GM12878 (cell line): ENCODE measurements around the gene SRSF5. TPM values are rescaled to one million over a fixed set of nuclear protein-coding genes. Genes with fewer than 3 reads are reported as not detected.
A peak's percentile ranks its signal among the peaks of the same experiment; 100 is the strongest.
"Not testable (repeated sequence)": the region's sequence is repeated elsewhere in the genome, so short reads cannot be mapped to it uniquely, and the experiment has no call there.

Experiments
- ATAC-seq: fragments of 200-7000 bp; cut with Tn5 transposase; 3 replicates; pipeline ENCODE4 v1.9.1; 2020; ENCODE audit warnings: mild to moderate bottlenecking, moderate library complexity
- BruUV-seq: library from RNA; stranded (reverse); fragments of 400-500 nt; replicated peaks from 2 replicates; lab custom pipeline; 2021; lab: Mats Ljungman, UMichigan
- CTCF ChIA-PET: fragments of 300-600 bp; sonication (Branson Sonifier 250); formaldehyde crosslinking; extraction: SDS; loops from one replicate; lab custom pipeline; 2021; ENCODE audit warnings: inconsistent platforms; lab: Yijun Ruan, JAX
- POLR2A ChIA-PET: fragments of 350-600 bp; formaldehyde crosslinking; extraction: SDS; loops from one replicate; lab custom pipeline; 2021; ENCODE audit warnings: inconsistent platforms; lab: Charles Lee
- RAD21 ChIA-PET: fragments of 300-600 bp; sonication (Branson Sonifier 250); formaldehyde crosslinking; loops from one replicate; lab custom pipeline; 2023; ENCODE audit warnings: antibody characterized with exemption; ENCODE audit not compliant: unreplicated experiment; lab: Charles Lee
- SMC1A ChIA-PET: fragments of 300-600 bp; sonication (Branson Sonifier 250); formaldehyde crosslinking; loops from one replicate; lab custom pipeline; 2023; ENCODE audit not compliant: unreplicated experiment, uncharacterized antibody; lab: Charles Lee
- DNase-seq: peaks from one replicate; pipeline ENCODE4 v3.0.0-alpha.2; 2011; ENCODE audit warnings: low read depth, low spot score
- FAIRE-seq: peaks from 3 replicates; lab custom pipeline; 2011; peaks lifted over from hg19 to GRCh38; lab: Jason Lieb, UNC
- H2AFZ ChIP-seq: 2 replicates; pipeline ENCODE4 v1.6.0; 2011; ENCODE audit warnings: low read depth, low read length, control low read depth; ENCODE audit not compliant: control insufficient read depth
- H3K27ac ChIP-seq: 2 replicates; pipeline ENCODE4 v1.5.1; 2011; ENCODE audit warnings: control low read depth; ENCODE audit not compliant: control insufficient read depth, insufficient read depth
- H3K27me3 ChIP-seq, 2 experiments: replicated peaks in 1 of 2; 2 replicates each; pipeline versions ENCODE4 v1.6.0 to v1.6.1; 2011; ENCODE audit warnings: low read length in 1 of 2; ENCODE audit not compliant: control insufficient read depth in 2 of 2, insufficient read depth in 2 of 2
- H3K36me3 ChIP-seq, 2 experiments: 2 replicates each; pipeline ENCODE4 v1.5.1; 2011; ENCODE audit warnings: low read length in 1 of 2; ENCODE audit not compliant: control insufficient read depth in 2 of 2, insufficient read depth in 2 of 2
- H3K4me1 ChIP-seq: 2 replicates; pipeline ENCODE4 v1.6.1; 2011; ENCODE audit warnings: mild to moderate bottlenecking, low read length, moderate library complexity, mixed read lengths; ENCODE audit not compliant: control insufficient read depth, insufficient read depth
- H3K4me2 ChIP-seq: 2 replicates; pipeline ENCODE4 v1.6.0; 2011; ENCODE audit warnings: control low read depth; ENCODE audit not compliant: control insufficient read depth, insufficient read depth
- H3K4me3 ChIP-seq: fragments of 200-600 bp; sonication (generic); 2 replicates; pipeline ENCODE4 v1.5.1; 2016
- H3K79me2 ChIP-seq: 2 replicates; pipeline ENCODE4 v1.6.0; 2011; ENCODE audit warnings: low read length; ENCODE audit not compliant: control insufficient read depth, insufficient read depth
- H3K9ac ChIP-seq: 2 replicates; pipeline ENCODE4 v1.8.0; 2011; ENCODE audit warnings: low read length, control low read depth, mixed read lengths; ENCODE audit not compliant: control insufficient read depth, insufficient read depth
- H3K9me3 ChIP-seq: replicated peaks from 3 replicates; pipeline ENCODE4 v1.5.1; 2011; ENCODE audit warnings: mild to moderate bottlenecking, low read length; ENCODE audit not compliant: control insufficient read depth, insufficient read depth
- H4K20me1 ChIP-seq: 2 replicates; pipeline ENCODE4 v1.6.0; 2011; ENCODE audit not compliant: control insufficient read depth, insufficient read depth
- CBFB ChIP-seq: IDR thresholded peaks from 2 replicates; pipeline ENCODE4 v1.6.1; 2016; ENCODE audit warnings: antibody characterized with exemption, low read depth
- RFX5 ChIP-seq: IDR thresholded peaks from 2 replicates; pipeline ENCODE4 v1.6.1; 2011; ENCODE audit warnings: low read depth, low read length, improper control_type of control experiment
- WGBS: methylation state at CpG from one replicate; pipeline ENCODE4 v1.1.6; 2016; ENCODE audit warnings: low lambda C conversion rate; ENCODE audit not compliant: insufficient replicate concordance, insufficient coverage; ENCODE audit errors: missing lambda C conversion rate; 5-methylcytosine and 5-hydroxymethylcytosine counted together
- in situ Hi-C: fragments of 300-500 bp; cut with MboI; formaldehyde crosslinking; loops from 9 replicates; pipeline ENCODE4 v1.14.3; 2018; ENCODE audit warnings: mixed read lengths
- intact Hi-C: fragments of 100-400 bp; cut with micrococcal nuclease; formaldehyde crosslinking; loops from one replicate; pipeline ENCODE4 v1.14.2; 2022; ENCODE audit not compliant: unreplicated experiment
- polyA plus RNA-seq, 11 experiments: library from polyadenylated mRNA; depleted of rRNA in 4 of 11; unstranded in 6 of 11; stranded (reverse) in 5 of 11; fragments of >200 nt; fragmentation: Nextera tagmentation in 4 of 11; fragmentation: Illumina TruSeq in 1 of 11; extraction: Ambion mirVana in 4 of 11; extraction: Trizol in 1 of 11; gene quantifications; 1 replicate in 1 of 11; 2 replicates in 10 of 11; pipeline versions ENCODE4 v1.2.1 to v1.2.3, GENCODE V29; 2011 to 2016; ENCODE audit warnings: inconsistent platforms in 2 of 11, missing spikeins in 2 of 11, low read depth in 1 of 11
- total RNA-seq, 4 experiments: library from RNA; depleted of rRNA in 3 of 4; stranded (reverse); fragments of >200 nt in 3 of 4; fragmentation: Illumina TruSeq in 1 of 4; extraction: Trizol in 1 of 4; gene quantifications; 2 replicates each; pipeline versions ENCODE4 v1.2.1 to v1.2.3, GENCODE V29; 2013 to 2021

SRSF5 gene
- total and polyA plus RNA-seq, 10 of the 15 experiments (the other 5 are each of a cell fraction or from before 2014, with no cell fraction given) = 136 to 453 (median 275) TPM

GRCh38 chr14:69727860-69728259, 39.1 kb upstream of the SRSF5 start:
- Histone ChIP-seq H3K27ac (no peak overlapping the region), H3K4me1 (peaks cover 4% of the 10 kb centered on the region; the same call in 1 of the 2 replicates), H3K4me3 (no peak overlapping the region), H4K20me1 (no peaks in the 10 kb centered on the region), H3K27me3 (no peaks in the 10 kb centered on the region), H3K9me3 (no peaks in the 10 kb centered on the region), H2AFZ (no peak overlapping the region), H3K9ac (no peak overlapping the region), H3K79me2 (no peaks in the 10 kb centered on the region), H3K4me2 (no peak overlapping the region), H3K36me3 (no peaks in the 10 kb centered on the region)
- no peak for TF ChIP-seq CBFB
- TF ChIP-seq RFX5 = peak; percentile 68; the same call in 1 of the 2 replicates
- intact Hi-C loops (loop anchor here (1.0 kb wide), 2 partner anchors 125 to 143 kb away; no protein-coding TSS in a partner anchor), in situ Hi-C loops (loop anchor here (5.0 to 25.0 kb wide), 3 partner anchors 121 to 491 kb away; no protein-coding TSS in a partner anchor)
- FAIRE-seq = no peak
- SMC1A ChIA-PET = interaction anchor here (0.9 to 7.8 kb wide), 7 partner anchors 14 to 486 kb away, joined by 3 to 85 read pairs (median 5); no protein-coding TSS in a partner anchor
- no peak for ATAC-seq
- CTCF ChIA-PET = interaction anchor here (0.9 to 5.7 kb wide), 11 partner anchors 10 to 153 kb away, joined by 3 to 90 read pairs (median 9); partner anchors contain the start of gene CCDC177
- WGBS = 71% methylated on average over 4 of the region's 4 CpGs
- POLR2A ChIA-PET = no interaction called here
- RAD21 ChIA-PET = interaction anchor here (0.8 to 2.3 kb wide), 9 partner anchors 18 to 143 kb away, joined by 3 to 8 read pairs (median 4); partner anchors contain the start of gene SUSD6
- DNase-seq = no peak
- no TSS peak for BruUV-seq

- DNase-seq, H3K4me2 ChIP-seq, FAIRE-seq, H2AFZ ChIP-seq, H3K4me1 ChIP-seq, H3K9ac ChIP-seq, POLR2A ChIA-PET, H3K4me3 ChIP-seq, ATAC-seq, H3K27ac ChIP-seq, H4K20me1 ChIP-seq, BruUV-seq, H3K79me2 ChIP-seq, H3K27me3 ChIP-seq, H3K9me3 ChIP-seq, CTCF ChIA-PET, H3K36me3 ChIP-seq: not testable (repeated sequence)
- in situ Hi-C loops = loop anchor here (5.0 to 25.0 kb wide), 2 partner anchors 285 to 495 kb away; no protein-coding TSS in a partner anchor
- ChIA-PET SMC1A (interaction anchor here (1.0 kb wide), 1 partner anchor 49 kb away, joined by 3 read pairs; no protein-coding TSS in a partner anchor), RAD21 (interaction anchor here (0.7 kb wide), 2 partner anchors 168 to 446 kb away, joined by 3 to 4 read pairs; no protein-coding TSS in a partner anchor)
- 83% methylated on average over 8 of the region's 8 CpGs for WGBS
- intact Hi-C loops = loop anchor here (5.0 kb wide), 2 partner anchors 280 to 295 kb away; no protein-coding TSS in a partner anchor
Measured at GRCh38 chr14:69731919-69732598, 34.9 kb upstream of the SRSF5 start.

- H4K20me1 ChIP-seq, H3K79me2 ChIP-seq, H3K36me3 ChIP-seq, ATAC-seq, DNase-seq, H3K9me3 ChIP-seq, H2AFZ ChIP-seq, BruUV-seq, H3K27me3 ChIP-seq, H3K9ac ChIP-seq, RAD21 ChIA-PET, H3K27ac ChIP-seq, POLR2A ChIA-PET, H3K4me1 ChIP-seq, H3K4me3 ChIP-seq, FAIRE-seq, H3K4me2 ChIP-seq, intact Hi-C loops: not testable (repeated sequence)
- WGBS = 29% methylated on average over 4 of the region's 4 CpGs
- SMC1A ChIA-PET = interaction anchor here (0.6 to 1.0 kb wide), 3 partner anchors 23 to 124 kb away, joined by 3 read pairs; no protein-coding TSS in a partner anchor
- in situ Hi-C loops = loop anchor here (25.0 kb wide), 1 partner anchor 499 kb away; no protein-coding TSS in a partner anchor
- CTCF ChIA-PET = interaction anchor here (0.6 kb wide), 1 partner anchor 152 kb away, joined by 3 read pairs; no protein-coding TSS in a partner anchor
Measured at GRCh38 chr14:69736405-69736804, 30.5 kb upstream of the SRSF5 start.
